SK-N-SH treated with all-trans-retinoic acid at 6 μM for 48 hours (cell line): ENCODE measurements around the gene NSD2.

Experiments used
- ATAC-seq: fragments of 200-7000 bp; cut with Tn5 transposase; 3 replicates; pipeline ENCODE4 v1.9.1; 2020; ENCODE audit warnings: mild to moderate bottlenecking, moderate library complexity
- BACH2 ChIP-seq: fragments of 250-450 bp; sonication (Bioruptor Pico); IDR thresholded peaks from 2 replicates; pipeline ENCODE4 v1.9.0; 2021; ENCODE audit warnings: mild to moderate bottlenecking, borderline replicate concordance
- CSDC2 ChIP-seq: fragments of 250-450 bp; sonication (Bioruptor Pico); IDR thresholded peaks from 2 replicates; pipeline ENCODE4 v1.5.0; 2020; ENCODE audit warnings: mild to moderate bottlenecking, moderate library complexity
- ESRRG ChIP-seq: fragments of 250-450 bp; sonication (Bioruptor Pico); IDR thresholded peaks from 2 replicates; pipeline ENCODE4 v1.6.1; 2021; ENCODE audit warnings: mild to moderate bottlenecking
- RARB ChIP-seq: fragments of 250-450 bp; sonication (Bioruptor Pico); IDR thresholded peaks from 2 replicates; pipeline ENCODE4 v1.8.0; 2021; ENCODE audit warnings: mild to moderate bottlenecking, moderate library complexity
- SNAI2 ChIP-seq: fragments of 250-450 bp; sonication (Bioruptor Pico); IDR thresholded peaks from 2 replicates; pipeline ENCODE4 v1.5.0; 2020; ENCODE audit warnings: mild to moderate bottlenecking, moderate library complexity
- TCF4 ChIP-seq: fragments of 250-450 bp; sonication (Bioruptor Pico); IDR thresholded peaks from 2 replicates; pipeline ENCODE4 v1.8.0; 2021; ENCODE audit warnings: mild to moderate bottlenecking, moderate library complexity, borderline replicate concordance
- ZFP30 ChIP-seq: fragments of 450-650 bp; formaldehyde crosslinking; IDR thresholded peaks from 2 replicates; pipeline ENCODE4 v1.5.0; 2022; ENCODE audit warnings: mild to moderate bottlenecking, moderate library complexity
- ZNF70 ChIP-seq: fragments of 450-650 bp; formaldehyde crosslinking; IDR thresholded peaks from 2 replicates; pipeline ENCODE4 v1.5.0; 2020; ENCODE audit warnings: mild to moderate bottlenecking, moderate library complexity
- ZNF8 ChIP-seq: fragments of 450-650 bp; formaldehyde crosslinking; IDR thresholded peaks from 2 replicates; pipeline ENCODE4 v1.5.0; 2020; ENCODE audit warnings: mild to moderate bottlenecking, moderate library complexity
- TF ChIP-seq, protein P1 (sequence below): fragments of 250-450 bp; sonication (Bioruptor Pico); IDR thresholded peaks from 2 replicates; pipeline ENCODE4 v1.5.0; 2020; ENCODE audit warnings: mild to moderate bottlenecking, moderate library complexity
- TF ChIP-seq, protein P2 (sequence below): fragments of 250-450 bp; sonication (Bioruptor Pico); IDR thresholded peaks from 2 replicates; pipeline ENCODE4 v1.5.1; 2021; ENCODE audit warnings: mild to moderate bottlenecking, moderate library complexity
- TF ChIP-seq, protein P3 (sequence below): fragments of 250-450 bp; sonication (Bioruptor Pico); IDR thresholded peaks from 2 replicates; pipeline ENCODE4 v1.5.1; 2020; ENCODE audit warnings: low read depth, mild to moderate bottlenecking, moderate library complexity

Gene NSD2

DNA sequence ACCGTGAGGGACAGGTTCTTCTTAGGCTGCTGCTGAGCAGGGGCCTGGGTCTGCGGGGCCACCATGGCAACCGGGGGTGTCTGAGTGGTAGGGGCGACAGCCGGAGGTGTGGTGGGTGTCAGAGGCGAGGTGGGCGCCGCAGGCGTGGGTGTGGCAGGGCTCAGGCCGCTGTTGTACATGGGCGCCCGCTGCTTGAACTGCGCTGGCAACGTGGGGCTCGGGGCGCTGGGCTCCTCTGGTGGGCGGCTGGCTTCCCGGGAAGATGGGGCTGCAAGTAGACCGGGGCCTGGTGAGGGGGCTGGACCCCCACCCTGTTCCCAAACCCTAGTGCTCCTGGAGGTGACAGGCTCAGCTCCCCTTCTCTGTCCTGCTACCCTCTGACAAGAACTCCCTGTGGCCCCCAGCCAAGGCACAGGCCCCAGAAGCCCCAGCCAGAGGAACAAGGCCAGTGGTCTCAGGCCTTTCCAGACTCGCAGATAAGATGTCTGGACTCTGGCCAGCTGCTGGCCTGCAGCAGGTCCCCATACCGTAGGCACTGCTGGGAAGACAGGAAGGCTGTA lies 112.7 kb downstream of the NSD2 start:
- no peak; the same call in 2 of the 3 replicates for ATAC-seq
- no peak for TF ChIP-seq CSDC2 (CRISPR knock-in tag)
- TF ChIP-seq, protein P1, sequence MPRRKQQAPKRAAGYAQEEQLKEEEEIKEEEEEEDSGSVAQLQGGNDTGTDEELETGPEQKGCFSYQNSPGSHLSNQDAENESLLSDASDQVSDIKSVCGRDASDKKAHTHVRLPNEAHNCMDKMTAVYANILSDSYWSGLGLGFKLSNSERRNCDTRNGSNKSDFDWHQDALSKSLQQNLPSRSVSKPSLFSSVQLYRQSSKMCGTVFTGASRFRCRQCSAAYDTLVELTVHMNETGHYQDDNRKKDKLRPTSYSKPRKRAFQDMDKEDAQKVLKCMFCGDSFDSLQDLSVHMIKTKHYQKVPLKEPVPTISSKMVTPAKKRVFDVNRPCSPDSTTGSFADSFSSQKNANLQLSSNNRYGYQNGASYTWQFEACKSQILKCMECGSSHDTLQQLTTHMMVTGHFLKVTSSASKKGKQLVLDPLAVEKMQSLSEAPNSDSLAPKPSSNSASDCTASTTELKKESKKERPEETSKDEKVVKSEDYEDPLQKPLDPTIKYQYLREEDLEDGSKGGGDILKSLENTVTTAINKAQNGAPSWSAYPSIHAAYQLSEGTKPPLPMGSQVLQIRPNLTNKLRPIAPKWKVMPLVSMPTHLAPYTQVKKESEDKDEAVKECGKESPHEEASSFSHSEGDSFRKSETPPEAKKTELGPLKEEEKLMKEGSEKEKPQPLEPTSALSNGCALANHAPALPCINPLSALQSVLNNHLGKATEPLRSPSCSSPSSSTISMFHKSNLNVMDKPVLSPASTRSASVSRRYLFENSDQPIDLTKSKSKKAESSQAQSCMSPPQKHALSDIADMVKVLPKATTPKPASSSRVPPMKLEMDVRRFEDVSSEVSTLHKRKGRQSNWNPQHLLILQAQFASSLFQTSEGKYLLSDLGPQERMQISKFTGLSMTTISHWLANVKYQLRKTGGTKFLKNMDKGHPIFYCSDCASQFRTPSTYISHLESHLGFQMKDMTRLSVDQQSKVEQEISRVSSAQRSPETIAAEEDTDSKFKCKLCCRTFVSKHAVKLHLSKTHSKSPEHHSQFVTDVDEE (CRISPR knock-in tag) = 0 out of 2 replicates have a peak, but pooled peaks have one; percentile 49

DNA sequence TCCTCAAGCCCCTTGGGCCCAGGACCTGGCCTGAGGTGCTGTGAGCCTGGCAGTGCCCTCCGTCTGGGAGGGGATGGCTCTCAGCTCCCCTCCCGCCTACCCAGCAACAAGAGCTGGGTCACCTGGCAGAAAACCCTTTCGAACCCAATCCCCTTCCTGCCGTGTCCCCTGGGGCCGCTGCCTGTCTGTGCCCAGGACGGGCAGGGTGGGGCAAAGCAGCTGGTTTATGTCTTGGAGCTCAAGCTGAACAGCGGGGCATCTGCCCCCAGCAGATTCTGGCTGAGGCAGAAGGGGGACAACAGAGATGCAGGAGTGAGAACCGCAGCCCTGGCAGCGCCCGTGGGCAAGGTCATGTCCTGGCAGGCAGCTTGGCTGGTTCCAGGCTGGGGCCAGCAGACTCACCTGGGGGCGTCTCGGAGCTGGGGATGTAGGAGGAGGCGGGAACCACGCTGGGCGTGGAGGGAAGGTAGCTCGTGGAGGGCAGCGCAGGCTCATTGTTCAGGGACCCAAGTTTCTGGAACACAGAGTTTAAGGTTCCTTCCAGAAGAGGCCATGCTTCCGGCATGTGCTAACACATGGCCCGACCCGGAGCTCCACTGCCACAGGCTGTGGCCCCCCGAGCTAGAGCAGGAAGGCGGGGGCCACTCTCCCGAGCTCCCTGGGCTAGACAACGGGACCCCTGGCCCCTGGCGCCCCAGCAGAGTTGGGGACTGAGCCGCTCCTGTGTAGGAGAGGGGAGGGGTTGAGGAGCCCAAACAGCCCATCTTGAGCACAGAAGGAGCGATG lies 113.4 kb downstream of the NSD2 start:
- peak; percentile 15 for ATAC-seq

DNA sequence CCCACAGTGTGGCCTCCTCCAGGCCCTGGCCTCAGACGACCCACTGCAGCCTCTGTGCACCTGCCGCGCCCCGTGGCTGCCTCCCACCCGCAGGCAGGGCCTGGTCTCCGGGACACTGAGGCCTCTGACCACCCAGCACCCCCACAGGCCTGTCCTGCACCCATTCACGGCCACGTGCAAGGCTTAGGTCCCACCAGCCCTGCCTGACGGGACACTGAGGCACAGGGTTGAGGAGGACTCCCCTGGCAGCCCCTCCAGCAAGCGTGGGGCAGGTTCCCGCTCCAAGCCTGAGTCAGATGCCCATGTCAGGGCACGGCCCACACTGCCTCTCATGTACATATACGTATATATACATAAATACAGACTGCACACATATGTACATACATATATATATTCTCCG lies 114.1 kb downstream of the NSD2 start:
- no peak for TF ChIP-seq ZFP30 (CRISPR knock-in tag)
- no peak; the same call in 1 of the 3 replicates for ATAC-seq

More for the DNA sequence above, 113.4 kb downstream of the NSD2 start:
- TF ChIP-seq, protein P1 (CRISPR knock-in tag) = 0 out of 2 replicates have a peak, but pooled peaks have one; percentile 2
- peak; percentile 48; the same call in 1 of the 2 replicates for TF ChIP-seq TCF4 (CRISPR knock-in tag)
- TF ChIP-seq ZNF8 (CRISPR knock-in tag) = no peak
- TF ChIP-seq, protein P2, sequence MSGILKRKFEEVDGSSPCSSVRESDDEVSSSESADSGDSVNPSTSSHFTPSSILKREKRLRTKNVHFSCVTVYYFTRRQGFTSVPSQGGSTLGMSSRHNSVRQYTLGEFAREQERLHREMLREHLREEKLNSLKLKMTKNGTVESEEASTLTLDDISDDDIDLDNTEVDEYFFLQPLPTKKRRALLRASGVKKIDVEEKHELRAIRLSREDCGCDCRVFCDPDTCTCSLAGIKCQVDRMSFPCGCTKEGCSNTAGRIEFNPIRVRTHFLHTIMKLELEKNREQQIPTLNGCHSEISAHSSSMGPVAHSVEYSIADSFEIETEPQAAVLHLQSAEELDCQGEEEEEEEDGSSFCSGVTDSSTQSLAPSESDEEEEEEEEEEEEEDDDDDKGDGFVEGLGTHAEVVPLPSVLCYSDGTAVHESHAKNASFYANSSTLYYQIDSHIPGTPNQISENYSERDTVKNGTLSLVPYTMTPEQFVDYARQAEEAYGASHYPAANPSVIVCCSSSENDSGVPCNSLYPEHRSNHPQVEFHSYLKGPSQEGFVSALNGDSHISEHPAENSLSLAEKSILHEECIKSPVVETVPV (CRISPR knock-in tag) = no peak
- TF ChIP-seq RARB (CRISPR knock-in tag) = no peak
- TF ChIP-seq ZNF70 (CRISPR knock-in tag) = no peak
- TF ChIP-seq, protein P3, sequence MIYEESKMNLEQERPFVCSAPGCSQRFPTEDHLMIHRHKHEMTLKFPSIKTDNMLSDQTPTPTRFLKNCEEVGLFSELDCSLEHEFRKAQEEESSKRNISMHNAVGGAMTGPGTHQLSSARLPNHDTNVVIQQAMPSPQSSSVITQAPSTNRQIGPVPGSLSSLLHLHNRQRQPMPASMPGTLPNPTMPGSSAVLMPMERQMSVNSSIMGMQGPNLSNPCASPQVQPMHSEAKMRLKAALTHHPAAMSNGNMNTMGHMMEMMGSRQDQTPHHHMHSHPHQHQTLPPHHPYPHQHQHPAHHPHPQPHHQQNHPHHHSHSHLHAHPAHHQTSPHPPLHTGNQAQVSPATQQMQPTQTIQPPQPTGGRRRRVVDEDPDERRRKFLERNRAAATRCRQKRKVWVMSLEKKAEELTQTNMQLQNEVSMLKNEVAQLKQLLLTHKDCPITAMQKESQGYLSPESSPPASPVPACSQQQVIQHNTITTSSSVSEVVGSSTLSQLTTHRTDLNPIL (CRISPR knock-in tag) = no peak

DNA sequence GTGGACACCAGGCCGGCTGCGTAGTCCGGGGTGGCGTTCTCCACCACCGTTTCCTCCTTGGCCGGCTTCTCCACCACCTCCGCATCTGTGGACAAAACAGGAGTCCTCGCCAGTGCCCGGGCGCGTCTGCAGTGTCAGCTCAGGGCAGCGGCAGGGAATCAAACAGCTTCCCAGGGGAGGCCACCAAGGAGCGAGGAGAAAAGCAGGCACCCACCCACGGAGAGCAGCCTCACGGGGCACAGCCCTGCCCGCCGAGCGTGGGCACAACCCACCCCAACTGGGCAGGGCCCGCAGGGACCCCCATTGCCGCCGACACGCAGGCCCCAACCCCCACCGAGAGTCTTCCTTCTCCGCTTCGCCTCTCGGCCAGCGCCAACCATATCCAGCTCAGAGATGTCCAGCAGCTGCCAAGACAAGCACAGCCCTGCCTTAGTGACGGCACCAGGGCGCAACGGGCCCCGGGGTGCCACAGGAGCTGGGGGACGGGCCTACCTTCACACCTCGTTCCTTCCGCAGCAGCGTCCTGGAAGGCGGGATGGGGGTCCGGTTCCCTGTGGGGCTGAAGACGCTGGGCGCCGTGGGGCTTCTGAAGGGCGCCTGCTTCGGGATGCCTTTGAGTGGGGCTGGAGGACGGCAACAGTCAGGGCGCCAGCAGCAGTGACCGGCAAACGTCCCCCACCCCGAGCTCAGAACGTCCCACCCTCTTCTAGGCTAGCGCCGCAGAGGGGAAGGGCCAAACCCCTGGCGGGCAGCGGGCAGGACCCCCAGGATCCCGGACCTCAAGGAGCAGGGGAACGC lies 114.8 kb downstream of the NSD2 start:
- no peak for ATAC-seq
- no peak for TF ChIP-seq BACH2 (CRISPR knock-in tag)
- no peak for TF ChIP-seq ZNF70 (CRISPR knock-in tag)
- TF ChIP-seq, protein P3 (CRISPR knock-in tag) = no peak
- TF ChIP-seq SNAI2 (CRISPR knock-in tag) = no peak
- no peak for TF ChIP-seq ZNF8 (CRISPR knock-in tag)
- no peak for TF ChIP-seq ESRRG (CRISPR knock-in tag)
